ENCODE results near the gene TOMM7. TPM values are rescaled to one million over a fixed set of nuclear protein-coding genes. Genes with fewer than 3 reads are reported as not detected.

TOMM7 gene
- total RNA-seq (2014; rRNA removed; shearing (Covaris generic); ENCODE audit: low replicate concordance), result 131 and 141 TPM in 2 replicates

DNA sequence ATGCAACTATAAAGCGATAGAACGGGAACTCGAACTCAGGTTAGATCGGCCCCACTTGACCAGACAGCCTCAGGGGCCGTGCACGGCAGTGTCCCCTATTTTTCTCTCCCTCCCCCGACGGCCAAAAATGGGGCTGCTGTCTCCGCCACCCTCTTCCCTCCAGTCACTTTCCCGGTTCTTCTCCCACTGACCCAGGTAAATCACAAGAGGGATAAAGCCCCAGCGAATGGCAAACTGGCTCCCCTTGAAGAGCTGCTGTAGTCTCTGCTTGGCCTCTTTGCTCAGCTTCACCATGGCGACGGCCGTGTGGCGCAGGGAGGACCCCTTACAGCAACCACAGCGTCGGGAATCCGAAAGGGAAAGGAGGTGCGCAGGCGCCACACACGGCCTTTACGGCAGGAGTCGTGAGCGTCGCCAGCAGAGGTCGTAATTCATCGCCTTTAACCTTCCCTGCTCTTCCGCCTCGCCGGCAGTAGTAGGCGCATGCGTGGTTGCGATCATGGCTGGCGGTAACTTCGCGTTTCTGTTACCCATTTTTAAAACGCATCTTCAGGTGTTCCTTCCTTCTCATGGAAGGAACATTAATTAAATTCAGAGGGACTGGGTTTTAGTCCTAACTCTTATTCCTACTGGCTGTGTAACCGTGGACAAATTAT is at the start of gene TOMM7:
Gene TOMM7, minus strand, starts transcription at position 364 of the 656 bp plus-strand sequence. Its CDS starts 70 bp downstream, at position 294.
- peaks cover 24% of the 10 kb centered on the region for H3K36me3 ChIP-seq
- H3K4me3 ChIP-seq, result peak within 1 kb of the TSS; percentile 88
- H3K9me3 ChIP-seq, result no peaks in the 10 kb centered on the region
- H3K27me3 ChIP-seq, result no peaks in the 10 kb centered on the region
- DNase-seq, result peak; percentile 93

DNA sequence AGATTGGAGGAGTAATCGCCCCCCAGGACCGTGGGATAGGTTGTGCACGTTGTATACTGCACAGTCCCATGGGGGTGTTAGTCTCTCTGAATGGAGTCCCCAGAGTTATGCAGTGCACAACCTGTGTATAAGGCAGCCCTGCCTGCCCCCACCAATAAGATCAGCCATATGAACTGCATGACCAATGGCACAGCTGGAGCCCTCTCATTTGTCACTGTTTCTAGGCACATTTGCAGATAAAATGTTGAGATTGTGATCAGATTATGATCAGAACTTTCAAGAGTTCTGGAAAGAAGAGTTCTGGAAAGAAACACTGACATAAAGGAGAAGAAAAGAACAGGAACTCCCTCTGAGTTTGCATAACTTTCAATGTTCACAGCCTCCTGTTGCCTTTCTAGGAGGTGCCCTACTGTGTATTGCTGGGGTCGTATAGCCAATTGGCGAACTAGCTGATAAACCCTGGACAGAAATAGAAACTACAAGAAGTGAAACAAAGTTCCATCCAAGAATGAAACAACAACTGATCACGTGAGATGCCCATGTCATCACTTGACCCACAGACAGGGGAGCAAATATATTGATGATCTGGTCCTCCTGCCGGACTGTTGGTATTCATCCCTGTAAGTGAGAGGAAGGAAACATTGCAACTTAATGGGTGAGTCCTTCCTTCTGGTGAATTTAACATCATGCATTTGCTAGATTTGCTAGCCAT is 49.6 kb upstream of the TOMM7 start:
- no peak for DNase-seq
- Histone ChIP-seq H3K36me3 (peaks cover 10% of the 10 kb centered on the region), H3K4me3 (no peak overlapping the region), H3K27me3 (no peaks in the 10 kb centered on the region), H3K9me3 (no peaks in the 10 kb centered on the region)

DNA sequence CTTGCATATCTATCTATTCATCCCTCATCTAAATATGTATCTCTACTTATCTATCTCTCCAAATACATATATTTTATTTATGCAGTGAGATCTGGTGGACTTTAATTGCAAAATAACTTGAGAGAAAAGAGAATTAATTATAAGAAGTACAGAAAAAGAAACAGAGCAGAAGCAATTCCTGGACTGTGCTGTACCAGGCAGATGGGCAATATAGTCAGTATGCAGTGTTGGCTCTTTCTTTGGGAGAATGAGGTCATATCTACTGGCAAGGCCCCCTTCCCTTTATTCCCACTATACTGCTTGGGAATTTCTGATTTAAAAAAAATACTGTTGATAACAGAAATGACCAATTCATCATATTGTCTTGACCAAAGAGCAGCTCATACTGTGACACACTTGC is 49.0 kb upstream of the TOMM7 start:
- Histone ChIP-seq H3K36me3 (peaks cover 10% of the 10 kb centered on the region), H3K4me3 (no peak overlapping the region), H3K27me3 (no peaks in the 10 kb centered on the region), H3K9me3 (no peaks in the 10 kb centered on the region)
- no peak for DNase-seq

GRCh38 chr7:22868509-22868908 is 45.9 kb upstream of the TOMM7 start:
- Histone ChIP-seq H3K9me3 (no peaks in the 10 kb centered on the region; the same call in 1 of the 2 replicates), H3K36me3 (peaks cover 16% of the 10 kb centered on the region), H3K4me3 (no peak overlapping the region), H3K27me3 (no peaks in the 10 kb centered on the region)
- no peak for DNase-seq

DNA sequence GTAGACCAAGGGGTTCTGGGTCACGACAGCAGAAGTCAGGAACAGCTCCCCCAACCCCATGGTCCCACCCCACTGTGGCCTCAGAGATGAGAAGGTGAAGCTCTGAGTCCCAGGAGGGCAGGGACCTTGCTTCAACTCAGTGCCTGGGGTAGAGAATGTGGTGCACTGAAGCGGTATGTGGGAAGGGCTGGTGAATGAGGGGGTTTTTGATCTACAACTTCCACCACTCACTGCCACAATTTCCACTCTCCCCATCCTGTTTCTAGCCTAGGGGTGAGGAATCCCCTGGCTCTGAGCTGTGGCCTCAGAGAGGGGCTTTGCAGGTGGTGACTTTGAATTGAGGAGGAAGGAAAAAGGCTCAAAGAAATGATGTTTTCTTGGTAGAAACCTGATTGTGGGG is 44.9 kb upstream of the TOMM7 start:
- Histone ChIP-seq H3K27me3 (no peaks in the 10 kb centered on the region), H3K9me3 (no peaks in the 10 kb centered on the region; the same call in 1 of the 2 replicates), H3K36me3 (peaks cover 24% of the 10 kb centered on the region), H3K4me3 (no peak overlapping the region)
- no peak for DNase-seq

GRCh38 chr7:22867003-22867402 is 44.4 kb upstream of the TOMM7 start:
- Histone ChIP-seq H3K27me3 (no peaks in the 10 kb centered on the region), H3K4me3 (no peak overlapping the region), H3K9me3 (no peaks in the 10 kb centered on the region; the same call in 1 of the 2 replicates), H3K36me3 (peaks cover 24% of the 10 kb centered on the region)
- no peak for DNase-seq

- no peaks in the 10 kb centered on the region for H3K27me3 ChIP-seq
- DNase-seq, result no peak
These were observed 42.9 kb upstream of the TOMM7 start for GRCh38 chr7:22865602-22865960.

DNA sequence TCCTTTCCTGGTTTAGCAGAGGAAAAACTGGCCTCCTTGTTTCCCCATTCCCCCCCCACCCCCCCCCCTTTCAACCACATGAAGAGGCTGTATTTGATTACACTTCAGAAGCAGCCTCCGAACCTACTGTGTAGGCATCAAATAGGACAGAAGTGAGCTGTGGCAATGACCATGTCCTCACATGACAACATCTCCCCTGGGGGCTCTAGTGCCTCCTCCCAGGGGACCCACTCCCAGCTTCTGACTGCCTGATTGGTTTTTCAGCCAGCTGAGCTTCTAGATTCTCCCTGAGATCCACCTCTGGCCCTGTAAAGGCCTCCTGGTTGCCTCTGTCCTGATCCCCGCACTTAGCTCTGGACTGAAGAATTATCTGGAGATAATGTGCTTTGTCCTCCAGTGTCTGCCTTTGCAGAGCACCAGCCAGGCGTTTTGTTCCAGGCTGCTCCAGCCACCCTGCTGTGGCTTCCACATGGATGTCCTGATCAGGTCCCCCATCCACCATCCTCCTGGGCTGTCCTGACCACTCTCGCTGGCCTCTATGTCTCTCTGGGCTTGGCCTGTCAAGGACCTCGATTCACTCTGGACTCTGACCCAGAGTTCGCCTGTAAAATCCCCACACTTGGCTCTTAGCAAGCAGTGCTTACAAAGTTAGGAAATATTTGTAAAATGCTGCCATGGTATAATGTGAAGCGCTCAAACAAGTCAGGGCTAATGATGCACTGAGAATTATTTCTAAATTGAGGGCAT is 42.4 kb upstream of the TOMM7 start:
- H3K36me3 ChIP-seq, result peaks cover 44% of the 10 kb centered on the region
- no peaks in the 10 kb centered on the region for H3K27me3 ChIP-seq
- no peak overlapping the region for H3K4me3 ChIP-seq
- no peaks in the 10 kb centered on the region; the same call in 1 of the 2 replicates for H3K9me3 ChIP-seq
- no peak for DNase-seq

More at GRCh38 chr7:22865602-22865960, 42.9 kb upstream of the TOMM7 start:
- Histone ChIP-seq H3K36me3 (peaks cover 38% of the 10 kb centered on the region), H3K4me3 (no peak overlapping the region), H3K9me3 (no peaks in the 10 kb centered on the region; the same call in 1 of the 2 replicates)

GRCh38 chr7:22864301-22864700 is 41.7 kb upstream of the TOMM7 start:
- H3K4me3 ChIP-seq, result no peak overlapping the region
- H3K36me3 ChIP-seq, result peaks cover 50% of the 10 kb centered on the region
- H3K27me3 ChIP-seq, result no peaks in the 10 kb centered on the region
- DNase-seq, result peak; percentile 28
- H3K9me3 ChIP-seq, result no peaks in the 10 kb centered on the region; the same call in 1 of the 2 replicates

DNA sequence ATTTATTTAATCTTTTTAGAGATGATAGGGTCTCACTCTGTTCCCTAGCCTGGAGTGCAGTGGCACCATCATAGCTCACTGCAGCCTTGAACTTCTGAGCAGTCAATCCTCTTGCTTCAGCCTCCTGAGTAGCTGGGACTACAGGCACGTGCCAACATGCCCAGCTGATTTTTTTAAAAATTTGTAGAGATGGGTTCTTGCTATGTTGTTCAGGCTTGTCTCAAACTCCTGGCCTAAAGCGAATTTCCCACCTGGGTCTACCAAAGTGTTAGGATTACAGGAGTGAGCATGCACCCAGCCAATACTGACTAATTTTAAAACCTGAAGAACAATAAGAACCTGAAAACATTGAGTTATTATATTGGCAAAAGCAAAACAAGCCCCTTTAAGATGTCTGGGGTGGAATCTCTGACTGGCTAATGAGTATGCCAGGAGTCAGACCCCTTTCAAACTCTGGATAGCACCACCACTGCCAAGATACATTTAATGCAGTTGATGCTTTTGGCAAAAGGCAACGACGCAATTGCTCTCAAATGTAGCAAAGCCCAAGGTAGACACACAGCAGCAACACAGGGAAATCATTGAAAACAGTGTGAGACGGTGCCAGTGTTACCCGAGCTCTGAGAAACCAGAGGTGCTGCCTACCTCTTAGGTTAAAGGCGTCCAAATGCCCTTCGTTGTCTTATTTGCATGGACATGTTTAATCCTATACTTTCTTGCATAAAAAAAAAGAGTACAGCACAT is 40.7 kb upstream of the TOMM7 start:
- H3K9me3 ChIP-seq, result no peaks in the 10 kb centered on the region; the same call in 1 of the 2 replicates
- DNase-seq, result no peak
- no peaks in the 10 kb centered on the region for H3K27me3 ChIP-seq
- H3K36me3 ChIP-seq, result peaks cover 49% of the 10 kb centered on the region
- no peak overlapping the region for H3K4me3 ChIP-seq

GRCh38 chr7:22861576-22861975 is 38.9 kb upstream of the TOMM7 start:
- no peaks in the 10 kb centered on the region for H3K27me3 ChIP-seq
- no peak for DNase-seq
- peaks cover 58% of the 10 kb centered on the region for H3K36me3 ChIP-seq
- no peak overlapping the region for H3K4me3 ChIP-seq
- H3K9me3 ChIP-seq, result no peaks in the 10 kb centered on the region; the same call in 1 of the 2 replicates

GRCh38 chr7:22860784-22861482 is 38.3 kb upstream of the TOMM7 start:
- Histone ChIP-seq H3K36me3 (peaks cover 61% of the 10 kb centered on the region), H3K27me3 (no peaks in the 10 kb centered on the region), H3K9me3 (no peaks in the 10 kb centered on the region), H3K4me3 (no peak overlapping the region)
- no peak for DNase-seq

GRCh38 chr7:22860337-22860736 is 37.7 kb upstream of the TOMM7 start:
- Histone ChIP-seq H3K4me3 (no peak overlapping the region), H3K9me3 (no peaks in the 10 kb centered on the region), H3K36me3 (peaks cover 62% of the 10 kb centered on the region), H3K27me3 (no peaks in the 10 kb centered on the region)
- no peak for DNase-seq

- no peaks in the 10 kb centered on the region for H3K27me3 ChIP-seq
- no peaks in the 10 kb centered on the region for H3K9me3 ChIP-seq
- no peak overlapping the region for H3K4me3 ChIP-seq
- no peak for DNase-seq
- peaks cover 68% of the 10 kb centered on the region for H3K36me3 ChIP-seq
These were observed 37.1 kb upstream of the TOMM7 start for GRCh38 chr7:22859641-22860290.

DNA sequence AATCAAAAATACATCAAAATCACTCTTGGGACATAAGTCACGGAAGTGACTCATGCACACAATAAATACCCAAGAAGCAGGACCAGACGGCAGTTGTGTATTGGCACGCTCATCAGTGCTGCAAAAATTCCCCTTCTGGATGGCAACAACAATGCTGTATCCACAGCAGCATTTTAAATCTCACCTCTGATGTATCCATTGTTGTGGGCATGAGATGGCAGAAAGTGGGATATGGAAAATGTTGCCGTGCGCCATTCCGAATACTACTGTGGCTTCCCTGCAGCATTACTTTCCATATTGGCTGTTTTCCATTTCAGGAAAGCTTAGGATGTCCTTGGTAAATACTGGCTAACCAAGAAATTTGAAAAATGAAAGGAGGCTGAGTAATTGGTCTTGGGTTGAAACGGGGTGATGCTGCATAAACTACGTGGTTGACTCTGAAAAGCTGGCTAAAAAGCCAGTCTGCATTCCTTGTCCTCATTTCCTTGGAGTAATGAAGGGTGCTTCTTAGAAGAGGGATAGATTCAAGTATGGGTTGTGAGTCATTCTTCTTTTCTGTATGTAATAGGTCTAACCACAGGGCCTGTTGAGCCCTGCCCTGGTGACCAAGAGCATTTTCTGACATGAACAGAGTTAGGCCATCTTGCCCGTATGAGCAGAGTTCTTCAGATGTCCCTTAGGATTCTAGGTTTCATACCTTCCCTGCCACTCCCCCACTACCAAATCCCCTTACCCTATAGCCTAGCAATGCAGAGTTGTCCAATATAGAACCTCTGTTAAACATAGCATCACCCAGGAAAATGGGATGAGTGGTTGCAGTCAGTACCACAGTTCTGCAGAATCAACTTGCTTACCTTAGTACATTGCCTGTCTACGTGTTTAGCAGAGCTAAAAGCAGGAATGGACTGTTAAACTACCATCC is 36.3 kb upstream of the TOMM7 start:
- no peak overlapping the region for H3K4me3 ChIP-seq

More for the DNA sequence above, 36.3 kb upstream of the TOMM7 start:
- H3K9me3 ChIP-seq, result no peaks in the 10 kb centered on the region
- DNase-seq, result peak; percentile 74
- H3K36me3 ChIP-seq, result peaks cover 71% of the 10 kb centered on the region
- H3K27me3 ChIP-seq, result no peaks in the 10 kb centered on the region
